GM18505 (cell line): ENCODE measurements around the gene P2RY8.
A peak's percentile ranks its signal among the peaks of the same experiment; 100 is the strongest.
"Not testable (repeated sequence)": the region's sequence is repeated elsewhere in the genome, so short reads cannot be mapped to it uniquely, and the experiment has no call there.

Experiments
- ATAC-seq: cut with Tn5 transposase; IDR thresholded peaks from one replicate; pipeline ENCODE4 v1.9.1; 2021; ENCODE audit not compliant: unreplicated experiment
- POLR2A ChIP-seq: IDR thresholded peaks from 4 replicates; pipeline ENCODE4 v1.6.1; 2011; ENCODE audit warnings: borderline replicate concordance; ENCODE audit not compliant: insufficient read depth, insufficient read length; ENCODE audit errors: extremely low read depth

Gene P2RY8, protein sequence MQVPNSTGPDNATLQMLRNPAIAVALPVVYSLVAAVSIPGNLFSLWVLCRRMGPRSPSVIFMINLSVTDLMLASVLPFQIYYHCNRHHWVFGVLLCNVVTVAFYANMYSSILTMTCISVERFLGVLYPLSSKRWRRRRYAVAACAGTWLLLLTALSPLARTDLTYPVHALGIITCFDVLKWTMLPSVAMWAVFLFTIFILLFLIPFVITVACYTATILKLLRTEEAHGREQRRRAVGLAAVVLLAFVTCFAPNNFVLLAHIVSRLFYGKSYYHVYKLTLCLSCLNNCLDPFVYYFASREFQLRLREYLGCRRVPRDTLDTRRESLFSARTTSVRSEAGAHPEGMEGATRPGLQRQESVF

DNA sequence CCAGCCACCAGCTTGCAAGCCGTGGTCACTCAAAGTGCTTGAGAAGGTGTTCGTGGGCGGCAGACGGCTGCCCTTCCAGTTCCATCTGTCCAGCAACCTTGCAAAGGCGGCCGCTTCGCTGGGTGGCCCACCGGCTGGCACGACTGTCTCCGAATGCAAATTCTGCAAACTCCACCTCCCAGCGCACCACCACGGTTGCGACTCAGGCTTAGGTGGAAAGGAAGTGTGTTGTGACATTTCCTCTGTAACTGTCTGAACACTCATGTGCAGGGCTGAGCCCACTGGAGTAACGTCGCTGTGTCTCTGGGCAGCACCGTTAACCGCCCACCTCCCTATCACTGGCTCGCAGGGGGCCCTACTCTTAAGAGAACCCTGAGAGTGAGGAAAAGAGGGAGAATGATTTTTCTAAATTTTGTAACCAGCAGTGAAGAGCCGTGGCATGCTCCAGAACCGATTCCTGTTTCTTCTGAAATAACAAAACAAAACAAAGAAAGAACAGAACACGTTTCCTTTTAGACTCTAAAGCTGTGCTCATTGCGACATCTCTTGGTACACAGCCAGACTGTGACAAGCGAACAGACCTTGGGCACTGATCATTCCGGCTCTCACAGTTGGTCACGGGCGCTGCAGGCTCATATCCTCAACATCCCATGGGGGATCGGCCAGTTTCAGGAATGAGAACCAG, at the start of gene P2RY8:
Gene P2RY8 (minus strand): TSS at position 155 of the 685 bp plus-strand sequence. CDS start 70,627 bp downstream, outside the sequence.
- peak; percentile 79 for TF ChIP-seq POLR2A
- ATAC-seq: peak; percentile 65

GRCh38 chrX:1584237-1585011, 47.4 kb upstream of the P2RY8 start:
- no peak for ATAC-seq
- no peak for TF ChIP-seq POLR2A

DNA sequence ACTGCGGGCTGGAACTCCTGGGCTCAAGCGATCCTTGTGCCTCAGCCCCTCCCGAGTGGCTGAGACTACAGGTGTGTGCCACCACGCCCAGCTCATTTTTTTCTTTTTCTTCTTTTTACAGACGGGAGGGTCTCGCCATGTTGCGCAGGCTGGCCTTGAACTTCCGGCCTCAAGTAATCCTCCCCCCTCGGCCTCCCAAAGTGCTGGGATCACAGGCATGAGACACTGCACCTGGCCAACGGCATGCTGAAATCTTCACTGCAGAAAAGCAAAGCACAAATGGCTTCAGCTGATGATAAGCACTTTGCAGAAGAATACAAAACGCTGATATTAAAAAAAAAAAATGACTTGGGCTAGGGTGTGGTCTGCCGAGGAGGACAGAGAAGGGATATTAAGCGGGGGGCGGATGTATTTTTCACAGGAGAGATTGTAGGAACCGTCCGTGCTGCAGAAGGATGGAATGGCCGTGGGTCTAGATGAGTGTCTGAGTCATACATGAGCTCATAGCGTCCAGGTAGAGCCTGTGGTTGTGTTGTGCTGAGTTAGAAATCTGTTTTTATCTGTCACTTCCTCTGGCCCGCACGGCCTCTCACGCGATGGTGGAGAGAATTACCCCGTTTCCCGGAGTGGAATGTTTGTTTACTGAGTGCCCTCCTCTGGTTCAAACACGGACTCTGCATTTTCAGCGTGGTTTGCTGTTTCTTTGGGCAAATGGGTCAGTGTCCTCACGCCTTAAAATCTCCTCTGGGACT, 45.9 kb upstream of the P2RY8 start:
- TF ChIP-seq POLR2A: no peak
- ATAC-seq: no peak

GRCh38 chrX:1581132-1581531, 44.1 kb upstream of the P2RY8 start:
- no peak for ATAC-seq

GRCh38 chrX:1578511-1579173, 41.7 kb upstream of the P2RY8 start:
- TF ChIP-seq POLR2A: no peak
- no peak for ATAC-seq

More at GRCh38 chrX:1581132-1581531, 44.1 kb upstream of the P2RY8 start:
- TF ChIP-seq POLR2A: no peak

- no peak for TF ChIP-seq POLR2A
- ATAC-seq: no peak
Observed at GRCh38 chrX:1577845-1578244, 40.9 kb upstream of the P2RY8 start.

GRCh38 chrX:1576201-1576992, 39.4 kb upstream of the P2RY8 start:
- TF ChIP-seq POLR2A: no peak
- ATAC-seq: no peak

GRCh38 chrX:1574181-1574580, 37.2 kb upstream of the P2RY8 start:
- ATAC-seq: not testable (repeated sequence)

DNA sequence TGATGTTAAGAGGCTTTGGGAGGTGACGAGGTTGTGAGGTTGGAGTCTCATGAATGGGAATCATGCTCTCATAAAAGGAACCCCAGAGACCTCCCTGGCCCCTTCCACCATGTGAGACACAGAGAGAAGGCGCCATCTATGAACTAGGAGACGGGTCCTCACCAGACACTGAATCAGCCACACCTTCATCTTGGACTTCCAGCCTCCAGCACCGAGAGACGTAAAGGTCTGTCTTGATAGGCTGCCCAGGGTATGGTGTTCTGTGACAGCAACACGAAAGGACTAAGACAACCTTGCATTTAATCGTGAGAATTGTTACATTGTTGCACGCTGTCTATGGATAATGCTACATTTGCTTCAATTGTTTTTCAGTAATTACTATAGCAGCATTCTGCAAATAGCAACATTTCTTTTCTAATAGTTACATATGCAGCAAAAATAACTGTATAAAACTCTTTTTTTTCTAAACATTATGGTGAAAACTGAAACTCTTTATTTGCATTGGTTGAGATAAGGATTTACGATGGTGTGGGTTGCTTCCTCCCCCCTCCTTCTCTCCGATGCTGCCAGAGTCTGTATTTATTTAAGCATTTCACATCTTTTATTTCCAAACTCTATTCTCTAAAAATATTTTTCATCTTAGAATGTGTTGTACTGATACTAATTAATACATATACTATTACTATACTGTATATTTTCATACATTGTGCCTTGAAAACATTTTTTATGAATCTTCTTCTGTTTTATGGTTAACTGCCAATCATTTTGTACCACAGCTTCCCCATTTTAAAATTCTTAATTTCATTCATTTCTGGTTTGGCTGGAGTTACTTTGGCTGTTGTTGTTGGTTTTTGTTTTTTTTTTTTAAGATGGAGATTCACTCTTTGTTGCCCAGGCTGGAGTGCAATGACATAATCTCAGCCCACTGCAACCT, 28.0 kb upstream of the P2RY8 start:
- no peak for ATAC-seq
- TF ChIP-seq POLR2A: no peak

DNA sequence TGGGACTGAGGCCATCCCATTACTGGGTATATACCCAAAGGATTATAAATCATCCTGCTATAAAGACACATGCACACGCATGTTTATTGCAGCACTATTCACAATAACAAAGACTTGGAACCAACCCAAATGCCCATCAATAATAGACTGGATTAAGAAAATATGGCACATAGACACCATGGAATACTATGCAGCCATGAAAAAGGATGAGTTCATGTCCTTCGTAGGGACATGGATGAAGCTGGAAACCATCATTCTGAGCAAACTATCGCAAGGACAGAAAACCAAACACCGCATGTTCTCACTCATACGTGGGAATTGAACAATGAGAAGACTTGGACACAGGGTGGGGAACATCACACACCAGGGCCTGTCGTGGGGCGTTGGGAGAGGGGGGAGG, 27.1 kb upstream of the P2RY8 start:
- ATAC-seq: not testable (repeated sequence)

DNA sequence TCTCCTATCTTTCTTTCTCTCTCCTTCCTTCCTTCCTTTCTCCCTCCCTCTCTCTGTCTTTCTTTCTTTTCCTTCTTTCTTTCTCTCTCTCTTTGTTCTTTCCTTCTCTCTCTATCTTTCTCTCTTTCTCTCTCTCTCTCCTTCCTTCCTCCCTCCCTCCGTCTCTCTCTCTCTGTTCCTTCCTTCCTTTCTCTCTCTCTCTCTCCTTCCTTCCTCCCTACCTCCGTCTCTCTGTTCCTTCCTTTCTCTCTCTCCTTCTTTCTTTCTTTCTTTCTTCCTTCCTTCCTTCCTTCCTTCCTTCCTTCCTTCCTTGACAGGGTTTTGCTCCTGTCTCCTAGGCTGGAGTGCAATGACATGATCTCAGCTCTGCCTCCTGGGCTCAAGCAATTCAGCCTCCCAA, 24.2 kb upstream of the P2RY8 start:
- ATAC-seq: no peak
- no peak for TF ChIP-seq POLR2A
